ENCODE measurements around the gene LRRC47.

GRCh38 chr1:3811595-3811911 lies 15.3 kb upstream of the LRRC47 start:
- no peak for TF ChIP-seq CTCF (IDR thresholded peaks at IDR 0.05; ENCODE audit: insufficient read depth, low read length)
- no peak for TF ChIP-seq POLR2AphosphoS5 (IDR thresholded peaks at IDR 0.05; ENCODE audit: low read depth)
- TF ChIP-seq, protein P1, sequence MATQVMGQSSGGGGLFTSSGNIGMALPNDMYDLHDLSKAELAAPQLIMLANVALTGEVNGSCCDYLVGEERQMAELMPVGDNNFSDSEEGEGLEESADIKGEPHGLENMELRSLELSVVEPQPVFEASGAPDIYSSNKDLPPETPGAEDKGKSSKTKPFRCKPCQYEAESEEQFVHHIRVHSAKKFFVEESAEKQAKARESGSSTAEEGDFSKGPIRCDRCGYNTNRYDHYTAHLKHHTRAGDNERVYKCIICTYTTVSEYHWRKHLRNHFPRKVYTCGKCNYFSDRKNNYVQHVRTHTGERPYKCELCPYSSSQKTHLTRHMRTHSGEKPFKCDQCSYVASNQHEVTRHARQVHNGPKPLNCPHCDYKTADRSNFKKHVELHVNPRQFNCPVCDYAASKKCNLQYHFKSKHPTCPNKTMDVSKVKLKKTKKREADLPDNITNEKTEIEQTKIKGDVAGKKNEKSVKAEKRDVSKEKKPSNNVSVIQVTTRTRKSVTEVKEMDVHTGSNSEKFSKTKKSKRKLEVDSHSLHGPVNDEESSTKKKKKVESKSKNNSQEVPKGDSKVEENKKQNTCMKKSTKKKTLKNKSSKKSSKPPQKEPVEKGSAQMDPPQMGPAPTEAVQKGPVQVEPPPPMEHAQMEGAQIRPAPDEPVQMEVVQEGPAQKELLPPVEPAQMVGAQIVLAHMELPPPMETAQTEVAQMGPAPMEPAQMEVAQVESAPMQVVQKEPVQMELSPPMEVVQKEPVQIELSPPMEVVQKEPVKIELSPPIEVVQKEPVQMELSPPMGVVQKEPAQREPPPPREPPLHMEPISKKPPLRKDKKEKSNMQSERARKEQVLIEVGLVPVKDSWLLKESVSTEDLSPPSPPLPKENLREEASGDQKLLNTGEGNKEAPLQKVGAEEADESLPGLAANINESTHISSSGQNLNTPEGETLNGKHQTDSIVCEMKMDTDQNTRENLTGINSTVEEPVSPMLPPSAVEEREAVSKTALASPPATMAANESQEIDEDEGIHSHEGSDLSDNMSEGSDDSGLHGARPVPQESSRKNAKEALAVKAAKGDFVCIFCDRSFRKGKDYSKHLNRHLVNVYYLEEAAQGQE (IDR thresholded peaks at IDR 0.05; ENCODE audit: insufficient replicate concordance, low read depth) = no peak
- TF ChIP-seq GABPA (IDR thresholded peaks at IDR 0.05; ENCODE audit: low read depth) = no peak

Data from HL-60 (cell line).